ENCODE data around the gene CCL26.
A peak's percentile ranks its signal among the peaks of the same experiment; 100 is the strongest.
"Not testable (repeated sequence)": the region's sequence is repeated elsewhere in the genome, so short reads cannot be mapped to it uniquely, and the experiment has no call there.

CCL26 gene

DNA sequence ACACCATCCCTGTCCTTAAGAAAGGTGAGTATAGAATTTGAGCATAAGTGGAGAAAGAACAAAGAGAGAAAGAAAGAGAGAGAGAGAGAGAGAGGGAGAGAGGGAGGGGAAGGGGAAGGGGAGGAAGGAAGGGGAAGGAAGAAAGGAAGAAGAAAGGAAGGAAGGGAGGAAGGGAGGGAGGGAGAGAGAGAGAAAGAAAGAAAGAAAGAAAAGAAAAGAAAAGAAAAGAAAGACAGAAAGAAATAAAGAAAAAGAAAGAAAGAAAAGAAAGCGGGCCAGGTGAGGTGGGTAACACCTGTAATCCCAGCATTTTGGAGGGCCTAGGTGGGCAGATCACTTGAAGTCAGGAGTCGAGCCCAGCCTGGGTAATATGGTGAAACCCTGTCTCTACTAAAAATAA lies 21.7 kb upstream of the CCL26 start:
- no peak for DNase-seq (ENCODE audit: low read depth in 2 of 3, low spot score in 2 of 3)

DNA sequence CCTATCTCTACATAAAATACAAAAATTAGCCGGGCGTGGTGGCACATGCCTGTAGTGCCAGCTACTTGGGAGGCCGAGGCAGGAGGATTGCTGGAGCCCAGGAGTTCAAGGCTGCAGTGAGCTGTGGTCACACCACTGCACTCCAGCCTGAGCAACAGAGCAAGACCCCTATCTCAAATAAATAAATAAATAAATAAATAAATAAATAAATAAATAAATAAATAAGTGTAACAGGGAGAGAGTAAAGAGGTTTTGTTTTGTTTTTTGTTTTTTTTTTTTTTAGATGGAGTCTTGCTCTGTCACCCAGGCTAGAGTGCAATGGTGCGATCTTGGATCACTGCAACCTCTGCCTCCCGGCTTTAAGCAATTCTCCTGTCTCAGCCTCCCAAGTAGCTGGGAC lies 20.6 kb upstream of the CCL26 start:
- DNase-seq (ENCODE audit: low read depth in 2 of 3, low spot score in 2 of 3), result not testable (repeated sequence)

DNA sequence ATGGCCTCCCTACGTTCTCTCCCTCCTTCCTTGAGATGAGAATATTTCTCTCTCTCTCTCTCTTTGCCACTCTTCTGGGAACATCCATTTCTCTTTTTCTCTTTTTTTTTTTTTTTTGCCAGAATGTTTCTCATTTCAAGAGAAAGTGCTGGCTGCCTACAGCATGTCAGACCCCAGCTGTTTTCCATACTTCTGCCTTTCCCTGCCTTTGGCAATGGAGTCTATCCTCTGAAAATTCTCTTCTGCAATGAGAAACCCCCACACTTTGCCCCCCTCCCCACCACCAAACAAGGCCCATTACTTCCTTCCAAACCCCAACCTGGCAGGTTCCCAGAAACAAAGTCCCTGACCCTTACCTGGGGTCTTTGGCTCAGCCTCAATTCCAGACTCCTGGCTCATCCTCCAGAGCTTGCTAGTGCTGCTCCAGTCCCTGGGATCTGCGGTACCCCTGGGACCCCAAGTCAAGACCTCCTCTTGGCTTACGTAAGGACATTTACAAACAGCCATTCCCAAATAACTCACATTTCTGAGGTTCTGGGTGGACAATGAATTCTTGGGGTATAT lies 17.4 kb upstream of the CCL26 start:
- DNase-seq (ENCODE audit: low read depth in 2 of 3, low spot score in 2 of 3), result no peak

DNA sequence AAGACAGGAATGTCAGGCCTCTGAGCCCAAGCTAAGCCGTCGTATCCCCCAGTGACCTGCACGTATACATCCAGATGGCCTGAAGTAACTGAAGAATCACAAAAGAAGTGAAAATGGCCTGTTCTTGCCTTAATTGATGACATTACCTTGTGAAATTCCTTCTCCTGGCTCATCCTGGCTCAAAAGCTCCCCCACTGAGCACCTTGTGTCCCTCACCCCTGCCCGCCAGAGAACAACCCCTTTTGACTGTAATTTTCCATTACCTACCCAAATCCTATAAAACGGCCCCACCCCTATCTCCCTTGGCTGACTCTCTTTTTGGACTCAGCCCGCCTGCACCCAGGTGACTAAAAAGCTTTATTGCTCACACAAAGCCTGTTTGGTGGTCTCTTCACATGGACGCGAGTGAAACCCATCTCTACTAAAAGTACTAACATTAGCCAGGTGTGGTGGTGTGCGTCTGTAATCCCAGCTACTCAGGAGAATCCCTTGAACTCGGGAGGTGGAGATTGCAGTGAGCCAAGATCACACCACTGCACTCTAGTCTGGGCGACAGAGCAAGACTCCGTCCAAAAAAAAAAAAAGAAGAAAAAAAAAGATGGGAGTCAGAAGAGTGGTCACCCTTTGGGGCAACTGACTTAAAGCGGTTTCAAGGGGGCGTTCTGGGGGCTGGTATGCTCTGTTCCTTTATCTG lies 16.3 kb upstream of the CCL26 start:
- not testable (repeated sequence) for DNase-seq (ENCODE audit: low read depth in 2 of 3, low spot score in 2 of 3)

DNA sequence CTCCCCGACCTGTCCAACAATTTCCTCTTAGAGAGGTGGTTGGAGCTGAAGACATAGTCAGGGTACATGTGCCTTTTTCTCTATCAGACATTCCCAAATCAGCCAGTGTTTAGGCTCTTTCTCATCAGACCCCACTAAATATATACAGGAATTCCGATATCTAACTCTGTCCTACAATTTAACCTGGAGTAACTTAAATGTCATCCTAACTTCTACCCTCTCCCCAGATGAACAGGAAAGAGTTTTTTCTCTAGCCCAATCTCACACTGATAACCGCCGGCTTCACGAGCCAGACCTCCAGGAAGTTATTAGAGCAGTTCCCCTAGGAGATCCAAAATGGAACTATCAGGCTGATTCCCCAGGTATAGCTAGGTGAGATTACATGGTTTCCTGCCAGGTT lies 11.0 kb upstream of the CCL26 start:
- DNase-seq (ENCODE audit: low read depth in 2 of 3, low spot score in 2 of 3), result not testable (repeated sequence)

DNA sequence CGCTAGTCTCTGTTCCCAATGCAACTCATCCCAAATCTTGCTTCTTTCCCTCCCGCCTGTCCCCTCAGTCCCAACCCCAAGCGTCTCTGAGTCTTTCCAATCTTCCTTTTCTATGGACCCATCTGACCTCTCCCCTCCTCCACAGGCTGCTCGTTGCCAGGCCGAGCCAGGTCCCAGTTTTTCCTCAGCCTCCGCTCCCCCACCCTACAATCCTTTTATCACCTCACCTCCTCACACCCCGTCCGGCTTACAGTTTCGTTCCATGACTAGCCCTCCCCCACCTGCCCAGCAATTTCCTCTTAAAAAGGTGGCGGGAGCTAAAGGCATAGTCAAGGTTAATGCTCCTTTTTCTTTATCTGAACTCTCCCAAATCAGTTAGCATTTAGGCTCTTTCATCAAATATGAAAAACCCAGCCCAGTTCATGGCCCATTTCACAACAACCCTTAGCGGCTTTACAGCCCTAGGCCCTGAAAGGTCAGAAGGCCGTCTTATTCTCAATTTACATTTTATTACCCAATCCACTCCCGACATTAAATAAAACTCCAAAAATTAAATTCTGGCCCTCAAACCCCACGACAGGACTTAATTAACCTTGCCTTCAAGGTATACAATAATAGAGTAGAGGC lies 8.7 kb upstream of the CCL26 start:
- not testable (repeated sequence) for DNase-seq (ENCODE audit: low read depth in 2 of 3, low spot score in 2 of 3)

DNA sequence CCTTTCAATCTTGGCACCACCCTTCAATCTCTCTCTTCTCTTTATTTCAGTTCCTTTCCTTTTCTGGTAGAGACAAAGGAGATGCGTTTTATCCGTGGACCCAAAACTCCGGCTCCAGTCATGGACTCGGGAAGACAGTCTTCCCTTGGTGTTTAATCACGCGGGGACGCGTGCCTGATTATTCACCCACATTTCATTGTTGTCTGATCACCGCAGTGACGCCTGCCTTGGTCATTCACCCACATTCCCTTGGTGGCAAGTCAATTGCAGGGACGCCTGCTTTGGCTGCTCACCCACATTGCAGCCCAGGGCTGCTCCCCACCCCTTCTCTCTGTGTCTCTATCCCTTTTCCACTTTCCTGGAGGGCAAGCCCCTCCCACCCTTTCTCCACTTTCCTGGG lies 7.5 kb upstream of the CCL26 start:
- not testable (repeated sequence) for DNase-seq (ENCODE audit: low read depth in 2 of 3, low spot score in 2 of 3)

DNA sequence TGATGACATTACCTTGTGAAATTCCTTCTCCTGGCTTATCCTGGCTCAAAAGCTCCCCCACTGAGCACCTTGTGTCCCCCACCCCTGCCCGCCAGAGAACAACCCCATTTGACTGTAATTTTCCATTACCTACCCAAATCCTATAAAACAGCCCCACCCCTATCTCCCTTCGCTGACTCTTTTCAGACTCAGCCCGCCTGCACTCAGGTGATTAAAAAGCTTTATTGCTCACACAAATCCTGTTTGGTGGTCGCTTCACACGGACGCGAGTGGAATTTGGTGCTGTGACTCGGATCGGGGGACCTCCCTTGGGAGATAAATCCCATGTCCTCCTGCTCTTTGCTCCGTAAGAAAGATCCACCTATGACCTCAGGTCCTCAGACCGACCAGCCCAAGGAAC lies 7.0 kb upstream of the CCL26 start:
- not testable (repeated sequence) for DNase-seq (ENCODE audit: low read depth in 2 of 3, low spot score in 2 of 3)

DNA sequence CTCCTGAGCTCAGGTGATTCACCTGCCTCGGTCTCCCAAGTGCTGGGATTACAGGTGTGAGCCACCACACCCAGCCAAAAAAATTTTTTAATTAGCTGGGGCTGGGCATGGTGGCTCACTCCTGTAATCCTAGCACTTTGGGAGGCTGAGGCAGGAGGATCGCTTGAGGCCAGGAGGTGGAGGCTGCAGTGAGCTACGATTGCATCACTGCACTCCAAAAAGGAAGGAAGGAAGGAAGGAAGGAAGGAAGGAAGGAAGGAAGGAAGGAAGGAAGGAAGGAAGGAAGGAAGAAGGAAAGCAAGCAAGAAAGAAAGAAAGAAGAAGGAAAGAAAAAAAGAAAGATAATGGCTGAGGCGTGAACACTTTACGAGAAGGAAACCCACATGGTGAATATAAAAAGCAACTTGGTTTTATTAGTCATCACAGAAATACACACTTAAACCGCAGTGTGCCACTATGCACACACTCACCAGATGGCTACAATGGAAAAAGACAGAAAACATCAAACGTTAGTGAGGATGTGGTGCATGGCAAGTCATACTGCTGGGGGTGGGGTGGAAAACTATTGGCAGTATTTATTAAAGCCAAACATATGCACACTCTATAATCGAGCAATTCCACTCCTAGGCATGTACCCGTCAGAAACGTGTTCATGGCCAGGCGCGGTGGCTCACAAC lies 4.4 kb upstream of the CCL26 start:
- peak; percentile 12 to 23 (median 13) for DNase-seq (ENCODE audit: low read depth in 2 of 3, low spot score in 2 of 3)

DNA sequence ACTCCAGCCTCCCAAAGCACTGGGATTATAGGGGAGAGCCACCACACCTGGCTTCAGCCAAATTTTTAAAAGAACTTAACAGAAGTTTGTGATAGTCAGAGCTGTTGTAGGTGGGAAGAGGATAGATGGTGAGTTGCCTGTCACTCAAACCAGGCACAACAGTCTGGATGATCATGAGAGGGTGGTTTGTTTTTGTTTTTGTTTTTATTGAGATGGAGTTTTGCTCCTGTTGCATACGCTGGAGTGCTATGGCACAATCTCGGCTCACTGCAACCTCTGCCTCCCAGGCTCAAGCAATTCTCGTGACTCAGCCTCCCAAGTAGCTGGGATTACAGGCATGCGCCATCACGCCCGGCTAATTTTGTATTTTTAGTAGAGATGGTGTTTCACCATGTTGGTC lies 1.9 kb upstream of the CCL26 start:
- not testable (repeated sequence) for DNase-seq (ENCODE audit: low read depth in 2 of 3, low spot score in 2 of 3)

DNA sequence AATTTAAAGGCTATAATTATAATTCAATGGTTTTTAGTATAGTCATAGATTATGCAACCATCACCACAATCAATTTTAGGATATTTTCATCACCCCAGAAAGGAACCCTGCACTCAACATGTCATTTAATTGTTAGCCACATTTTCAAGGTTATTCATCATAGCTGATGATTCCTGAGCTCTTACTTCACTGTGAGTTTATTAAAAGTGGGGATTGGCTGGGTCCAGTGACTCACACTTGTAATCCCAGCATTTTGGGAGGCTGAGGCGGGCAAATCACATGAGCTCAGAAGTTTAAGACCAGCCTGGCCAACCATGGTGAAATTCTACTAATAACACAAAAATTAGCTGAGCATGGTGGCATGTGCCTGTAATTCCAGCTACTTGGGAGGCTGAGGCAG lies 787 bp downstream of the CCL26 start:
- DNase-seq (ENCODE audit: low read depth in 2 of 3, low spot score in 2 of 3), result no peak

DNA sequence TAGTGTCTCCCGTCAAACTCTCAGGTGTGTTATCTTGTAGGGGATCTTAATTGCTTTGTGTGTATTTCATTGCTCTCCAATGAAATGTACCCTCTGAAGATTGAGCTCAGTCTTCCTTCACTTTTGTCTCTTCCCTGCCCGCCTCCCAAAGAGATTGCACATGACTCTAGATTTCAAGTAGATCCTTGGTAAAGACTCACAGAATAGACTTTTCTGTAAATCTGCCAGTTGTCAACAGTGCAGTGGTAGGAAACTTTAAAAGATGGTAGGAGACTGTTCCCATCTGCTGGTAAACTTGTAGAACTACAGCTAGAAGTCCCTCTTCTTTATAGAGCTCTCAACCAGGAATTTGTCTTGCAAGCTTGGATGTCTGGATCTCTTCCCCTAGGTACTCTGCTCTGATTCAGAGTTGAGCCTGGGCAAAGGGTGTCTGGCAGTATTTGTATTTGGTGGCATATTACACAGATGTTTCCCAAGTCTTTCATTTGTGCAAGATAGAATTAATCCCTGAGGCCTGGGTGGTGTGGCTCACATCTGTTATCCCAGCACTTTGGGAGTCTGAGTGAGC lies 9.6 kb downstream of the CCL26 start:
- DNase-seq (ENCODE audit: low read depth in 2 of 3, low spot score in 2 of 3), result no peak

DNA sequence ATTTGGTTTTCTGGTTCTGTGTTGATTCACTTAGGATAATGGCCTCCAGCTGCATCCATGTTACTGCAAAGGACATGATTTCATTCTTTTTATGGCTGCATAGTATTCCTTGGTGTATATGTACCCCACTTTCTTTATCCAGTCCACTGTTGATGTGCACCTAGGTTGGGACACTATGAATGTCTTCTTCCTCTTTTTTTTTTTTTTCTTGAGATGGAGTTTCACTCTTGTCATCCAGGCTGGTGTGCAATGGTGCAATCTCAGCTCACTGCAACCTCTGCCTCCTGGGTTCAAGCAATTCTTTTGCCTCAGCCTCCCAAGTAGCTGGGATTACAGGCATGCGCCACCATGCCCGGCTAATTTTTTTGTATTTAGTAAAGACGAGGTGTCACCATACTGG lies 10.2 kb downstream of the CCL26 start:
- not testable (repeated sequence) for DNase-seq (ENCODE audit: low read depth in 2 of 3, low spot score in 2 of 3)

DNA sequence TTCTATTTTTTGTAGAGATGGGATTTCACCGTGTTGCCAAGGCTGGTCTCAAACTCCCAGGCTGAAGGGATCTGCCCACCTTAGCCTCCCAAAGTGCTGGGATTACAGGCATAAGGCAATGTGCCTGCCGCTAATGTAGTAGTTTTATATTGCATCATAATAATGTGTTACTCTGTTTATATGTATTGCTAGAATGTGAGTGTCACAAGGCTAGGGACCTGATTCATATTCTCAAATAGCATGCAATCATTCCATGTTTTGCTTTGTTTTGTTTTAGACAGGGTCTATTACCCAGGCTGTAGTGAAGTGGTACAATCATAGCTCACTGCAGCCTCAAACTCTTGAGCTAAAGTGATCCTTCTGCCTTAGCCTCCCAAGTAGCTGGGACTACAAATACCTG lies 13.5 kb downstream of the CCL26 start:
- no peak for DNase-seq (ENCODE audit: low read depth in 2 of 3, low spot score in 2 of 3)

DNA sequence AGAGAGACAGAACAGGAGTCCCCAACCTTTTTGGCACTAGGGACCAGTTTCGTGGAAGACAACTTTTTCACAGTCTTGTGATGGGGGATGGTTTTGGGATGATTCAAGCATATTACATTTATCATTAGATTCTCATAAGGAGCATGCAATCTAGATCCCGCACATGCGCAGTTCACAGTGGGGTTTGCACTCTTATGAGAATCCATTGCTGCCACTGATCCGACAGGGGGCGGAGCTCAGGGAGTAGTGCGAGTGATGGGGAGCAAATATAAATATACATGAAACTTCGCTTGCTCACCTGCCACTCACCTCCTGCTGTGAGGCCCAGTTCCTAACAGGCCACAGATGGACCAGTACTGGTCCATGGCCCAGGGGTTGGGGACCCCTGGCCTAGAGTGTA lies 14.2 kb downstream of the CCL26 start:
- DNase-seq (ENCODE audit: low read depth in 2 of 3, low spot score in 2 of 3), result no peak

DNA sequence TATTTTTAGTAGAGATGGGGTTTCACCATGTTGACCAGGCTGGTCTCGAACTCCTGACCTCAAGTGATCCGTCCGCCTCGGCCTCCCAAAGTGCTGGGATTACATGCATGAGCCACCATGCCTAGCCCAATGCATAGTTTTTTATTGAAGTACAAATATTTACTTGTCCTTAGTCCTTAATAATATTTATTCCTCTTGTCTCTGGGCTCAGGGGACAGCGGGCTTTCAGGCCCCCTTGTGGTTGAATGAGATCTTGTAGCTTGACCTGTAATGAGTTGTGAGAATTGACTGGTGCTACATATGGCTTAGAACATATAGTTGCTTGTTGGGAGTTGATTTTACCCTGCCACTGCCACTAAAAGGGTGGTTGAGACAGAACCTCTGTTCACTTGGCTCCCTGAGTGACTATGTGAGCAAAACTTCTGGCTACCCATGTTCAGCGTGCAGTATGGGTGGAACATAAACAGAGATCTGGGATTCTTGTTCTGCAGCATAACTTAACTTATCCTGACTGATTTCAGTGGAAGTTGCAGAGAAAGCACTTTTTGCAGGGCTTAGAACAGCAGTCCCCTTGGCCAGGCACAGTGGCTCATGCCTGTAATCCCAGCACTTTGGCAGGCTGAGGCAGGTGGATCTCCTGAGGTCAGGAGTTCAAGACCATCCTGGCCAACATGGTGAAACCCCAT lies 14.9 kb downstream of the CCL26 start:
- no peak for DNase-seq (ENCODE audit: low read depth in 2 of 3, low spot score in 2 of 3)

DNA sequence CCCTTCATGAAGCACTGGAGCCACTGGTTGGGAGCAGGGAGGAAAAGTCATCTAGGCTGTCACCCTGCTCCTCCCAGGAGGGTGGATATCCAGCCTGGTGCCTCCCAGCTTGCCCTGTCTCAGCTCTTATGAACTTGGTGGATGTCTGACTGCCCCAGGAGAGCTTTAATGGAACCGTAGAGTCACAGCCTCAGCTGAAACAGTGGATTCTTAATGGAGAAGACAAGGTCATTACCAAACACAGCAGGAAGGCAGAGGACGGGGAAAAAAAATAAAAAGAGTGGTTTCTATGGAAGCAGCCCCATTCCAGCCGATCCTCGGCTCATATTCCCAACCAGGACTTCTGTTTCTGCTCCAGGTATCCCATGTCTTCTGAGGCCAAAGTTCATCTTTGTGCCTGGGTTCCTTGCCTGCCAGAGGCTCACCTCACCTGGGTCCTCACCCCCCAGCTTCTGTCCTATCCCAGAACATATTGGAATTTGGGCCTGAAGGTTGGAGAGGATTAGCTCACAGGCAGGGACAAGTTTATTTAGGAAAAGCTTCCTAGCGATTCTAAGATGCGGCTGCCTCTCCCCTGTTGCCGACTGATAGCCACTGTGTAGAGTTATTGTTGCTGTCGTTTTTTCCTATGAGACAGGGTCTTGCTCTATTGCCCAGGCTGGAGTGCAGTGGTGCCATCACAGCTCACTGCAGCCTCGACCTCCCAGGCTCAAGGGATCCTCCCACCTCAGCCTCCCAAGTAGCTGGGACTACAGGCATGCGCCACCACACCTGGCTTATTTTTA lies 15.6 kb downstream of the CCL26 start:
- no peak for DNase-seq (ENCODE audit: low read depth in 2 of 3, low spot score in 2 of 3)

DNA sequence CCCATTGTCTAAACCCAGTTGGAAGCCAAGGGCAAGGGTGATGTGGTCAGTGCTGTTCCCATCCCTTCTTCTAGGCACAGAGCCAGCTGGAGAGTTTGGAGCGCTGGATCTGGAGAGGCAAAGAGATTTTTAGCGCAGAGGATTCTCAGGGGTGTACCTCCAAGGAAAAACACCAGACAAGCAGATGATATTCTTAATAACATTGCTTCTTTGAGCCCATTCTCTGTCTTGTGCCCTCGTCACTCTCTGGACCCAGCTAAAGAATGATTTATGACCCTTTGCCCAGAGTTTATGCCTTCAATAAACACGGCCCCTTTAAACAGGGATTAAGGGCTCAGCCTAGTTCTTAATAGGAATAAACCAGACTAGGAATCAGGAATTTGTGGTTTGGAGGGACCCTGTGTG lies 28.6 kb downstream of the CCL26 start:
- DNase-seq (ENCODE audit: low read depth in 2 of 3, low spot score in 2 of 3), result no peak

DNA sequence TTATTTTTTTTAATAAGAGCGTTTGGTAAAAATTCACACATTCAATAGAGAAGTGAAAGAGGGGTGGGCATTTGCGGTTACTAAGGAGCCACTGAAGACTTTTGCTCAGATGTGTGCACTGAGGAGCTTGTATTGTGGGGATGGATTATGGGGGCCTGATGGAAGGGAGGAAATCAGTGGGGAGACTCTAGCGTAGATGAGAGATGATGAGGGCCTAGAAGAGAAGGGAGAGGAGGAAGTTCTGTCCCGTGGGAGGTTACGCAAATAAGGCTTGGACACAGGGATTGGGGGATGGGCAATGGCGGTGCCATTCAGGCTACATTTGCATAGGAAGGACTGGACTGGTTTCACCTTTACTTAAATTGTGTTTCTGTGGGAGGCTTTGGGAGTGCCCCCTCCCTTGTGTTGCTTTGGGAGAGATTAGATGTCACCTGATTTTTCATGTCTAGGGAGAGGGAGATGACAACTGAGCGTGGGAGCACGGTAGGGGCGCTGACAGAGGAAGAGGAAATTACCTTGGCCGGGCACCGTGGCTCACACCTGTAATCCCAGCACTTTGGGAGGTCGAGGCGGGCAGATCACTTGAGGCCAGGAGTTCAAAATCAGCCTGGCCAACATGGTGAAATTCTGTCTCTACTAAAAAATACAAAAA lies 31.0 kb downstream of the CCL26 start:
- no peak for DNase-seq (ENCODE audit: low read depth in 2 of 3, low spot score in 2 of 3)

Measured in activated CD8-positive, alpha-beta memory T cell treated with anti-CD3 and anti-CD28 coated beads for 48 hours (primary cell).